Measurements from ENCODE around the gene SYNGAP1. TPM values are rescaled to one million over a fixed set of nuclear protein-coding genes. Genes with fewer than 3 reads are reported as not detected.

SYNGAP1 gene
- total and polyA plus RNA-seq, 9 of the 15 experiments (the other 6 are each of a cell fraction or from before 2014, with no cell fraction given), result 0.01 to 22.8 (median 3.2) TPM

GRCh38 chr6:33454009-33454946, 34.4 kb downstream of the SYNGAP1 start, which contains the start of gene ZBTB9 (continued):
- TF ChIP-seq ILF3 (IDR thresholded peaks at IDR 0.05; ENCODE audit: borderline replicate concordance) (no peak), ZNF76 (CRISPR knock-in tag; IDR thresholded peaks at IDR 0.05; ENCODE audit: borderline replicate concordance) (no peak), FOXK1 (CRISPR knock-in tag; IDR thresholded peaks at IDR 0.05; ENCODE audit: borderline replicate concordance) (peak; percentile 48; the same call in 1 of the 2 replicates), FOS (IDR thresholded peaks at IDR 0.05; ENCODE audit: extremely low read depth, insufficient read length) (peak; percentile 97), FOXK2 (conservative IDR thresholded peaks at IDR 0.05 in 1 of 2, IDR thresholded peaks at IDR 0.05 in 1 of 2; ENCODE audit: low read depth in 2 of 2) (peak; percentile 89 to 91), EGR1 (conservative IDR thresholded peaks at IDR 0.05) (peak; percentile 93), CBX3 (IDR thresholded peaks at IDR 0.05; ENCODE audit: borderline replicate concordance in 1 of 2, low read length in 2 of 2) (no peak)

GRCh38 chr6:33455051-33455450, 35.2 kb downstream of the SYNGAP1 start:
- in situ Hi-C loops (cut with MboI), result no loop called here
- H3K4me2 ChIP-seq (ENCODE audit: insufficient read depth, low read length), result peak overlapping the region; percentile 94
- ChIA-PET POLR2A (interaction anchor here (0.6 to 1.9 kb wide), 10 partner anchors 11 to 483 kb away, joined by 3 to 9 read pairs (median 3); partner anchors contain the start of genes CUTA and RGL2), CTCF (ENCODE audit: low intra/inter-chr PET ratio) (no interaction called here)
- H3K9me3 ChIP-seq (replicated peaks; ENCODE audit: control insufficient read depth, insufficient read depth, low read depth, low read length), result no peaks in the 10 kb centered on the region
- H3K9me1 ChIP-seq (ENCODE audit: control insufficient read depth, insufficient read depth, low read length), result no peaks in the 10 kb centered on the region
- FAIRE-seq (no peak), DNase-seq (ENCODE audit: extremely low read depth in 1 of 4, low spot score in 3 of 4) (peak in 1 of 4 experiments; percentile 40), ATAC-seq (no peak)
- intact Hi-C loops (cut with micrococcal nuclease), result no loop called here
- H3K79me2 ChIP-seq (ENCODE audit: control insufficient read depth, insufficient read depth, low read length), result peaks cover 35% of the 10 kb centered on the region
- peak overlapping the region; percentile 78 to 95 for H3K9ac ChIP-seq (ENCODE audit: insufficient read depth in 1 of 2, low read depth in 2 of 2, low read length in 2 of 2)
- 19% methylated on average over 16 of the region's 16 CpGs for WGBS (ENCODE audit: insufficient coverage, low coverage, missing lambda C conversion rate)
- H3K27ac ChIP-seq (ENCODE audit: extremely low read depth, low read depth, low read length), result peak overlapping the region; percentile 62; the same call in 2 of the 3 replicates
- H4K20me1 ChIP-seq (replicated peaks; ENCODE audit: control insufficient read depth, insufficient read depth, low read length), result no peaks in the 10 kb centered on the region
- no TSS peak for BruUV-seq (replicated peaks)
- H2AFZ ChIP-seq (ENCODE audit: low read depth, low read length), result peak overlapping the region; percentile 86; the same call in 1 of the 2 replicates
- no peaks in the 10 kb centered on the region for H3K27me3 ChIP-seq (ENCODE audit: control insufficient read depth in 2 of 2, insufficient read depth in 2 of 2, low read length in 2 of 2)
- H3K4me1 ChIP-seq (replicated peaks in 1 of 2; ENCODE audit: control insufficient read depth in 2 of 2, insufficient read depth in 2 of 2, low read length in 2 of 2), result peaks cover 16 to 20% of the 10 kb centered on the region in 2 experiments
- H3K36me3 ChIP-seq (ENCODE audit: control insufficient read depth, insufficient read depth, low read length), result peaks cover 33% of the 10 kb centered on the region
- H3K4me3 ChIP-seq, result peak overlapping the region; percentile 64
- no peak for TF ChIP-seq POLR2AphosphoS5 (IDR thresholded peaks at IDR 0.05; ENCODE audit: control insufficient read depth, insufficient read depth, low read depth, low read length)
- TF ChIP-seq GABPB1 (CRISPR knock-in tag; IDR thresholded peaks at IDR 0.05), result no peak
- TF ChIP-seq SRSF9 (IDR thresholded peaks at IDR 0.05; ENCODE audit: borderline replicate concordance, low read depth, low read length), result no peak
- TF ChIP-seq E2F6 (IDR thresholded peaks at IDR 0.05; ENCODE audit: borderline replicate concordance in 1 of 2, extremely low read depth in 1 of 2, insufficient read depth in 1 of 2, insufficient read length in 1 of 2, low read depth in 1 of 2, low read length in 1 of 2, poor library complexity in 1 of 2, severe bottlenecking in 1 of 2), result peak in 1 of 2 experiments; percentile 12
- TF ChIP-seq ZBTB9 (CRISPR knock-in tag; IDR thresholded peaks at IDR 0.05), result no peak
- no peak for TF ChIP-seq UBTF (IDR thresholded peaks at IDR 0.05; ENCODE audit: borderline replicate concordance in 1 of 2, low read depth in 2 of 2, low read length in 2 of 2)
